Measurements from ENCODE around the gene OTUD7B.
"Not testable (repeated sequence)": the region's sequence is repeated elsewhere in the genome, so short reads cannot be mapped to it uniquely, and the experiment has no call there.

OTUD7B gene

DNA sequence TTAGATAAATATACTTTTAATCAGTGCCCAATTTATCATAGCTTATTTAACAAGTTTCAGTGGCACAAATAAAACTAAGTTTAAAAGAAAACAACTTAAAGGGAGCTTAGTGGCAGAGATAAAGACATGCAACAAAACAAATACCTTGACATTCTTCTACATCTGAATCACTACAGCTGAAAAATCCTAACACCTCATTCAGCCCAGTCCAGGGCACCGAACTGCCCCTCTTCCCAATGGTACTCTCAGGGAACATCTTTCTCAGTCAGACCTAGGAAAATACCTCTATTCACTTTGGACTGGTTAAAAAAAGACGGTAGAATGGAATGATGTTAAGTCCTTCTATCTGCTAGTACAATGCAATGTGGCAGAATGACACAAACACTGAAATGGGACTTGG is 8.3 kb downstream of the OTUD7B start:
- no peak for DNase-seq

DNA sequence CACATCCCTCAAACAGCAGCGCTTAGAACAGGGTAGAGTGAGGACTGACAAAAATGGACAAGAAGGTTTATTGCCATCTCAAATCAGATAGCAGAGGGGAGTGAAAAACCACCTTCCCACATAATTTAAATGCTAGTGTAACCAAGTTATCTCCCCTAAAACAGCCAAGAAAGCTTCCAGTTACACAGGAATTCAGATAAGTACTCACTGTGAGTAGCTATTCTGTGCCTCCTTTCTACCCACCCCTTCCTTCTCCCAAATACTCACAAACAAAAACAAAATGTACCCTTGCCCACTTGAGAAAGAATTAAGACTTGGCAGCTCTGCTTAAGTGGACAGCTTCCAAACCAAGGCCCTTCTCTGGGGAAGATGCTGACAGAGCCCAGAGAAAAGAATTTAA is 9.1 kb downstream of the OTUD7B start:
- DNase-seq: no peak

DNA sequence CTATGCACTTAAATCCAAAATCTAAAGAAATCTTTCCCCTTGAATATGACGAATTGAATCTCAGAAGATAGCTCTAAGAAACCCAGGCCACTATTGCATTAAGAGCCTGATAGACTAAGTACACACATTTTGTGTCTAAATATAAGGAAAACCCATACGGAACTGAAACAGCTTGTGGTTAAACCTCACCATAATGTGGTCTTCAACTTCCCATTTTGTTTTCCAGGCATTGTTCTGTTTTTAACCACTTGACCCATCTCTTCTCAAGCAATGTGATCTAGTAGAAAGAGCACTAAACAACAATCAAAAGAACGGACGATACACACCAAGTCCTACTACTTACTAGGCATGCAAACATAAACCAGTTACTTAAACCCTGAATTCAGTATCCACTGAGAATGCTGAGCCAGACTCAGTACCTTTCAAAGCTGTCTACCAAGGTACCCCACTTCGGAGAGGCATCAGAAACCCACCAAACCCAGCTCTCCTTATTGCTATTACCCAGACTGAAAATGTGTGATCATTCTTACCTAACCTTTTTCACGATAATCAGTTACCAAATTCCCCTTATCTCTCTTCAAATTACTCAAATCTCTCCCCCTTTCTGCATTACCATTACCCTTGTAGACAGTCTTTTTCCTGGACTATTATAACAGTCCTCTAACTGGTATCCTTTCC is 12.8 kb downstream of the OTUD7B start:
- no peak for DNase-seq

DNA sequence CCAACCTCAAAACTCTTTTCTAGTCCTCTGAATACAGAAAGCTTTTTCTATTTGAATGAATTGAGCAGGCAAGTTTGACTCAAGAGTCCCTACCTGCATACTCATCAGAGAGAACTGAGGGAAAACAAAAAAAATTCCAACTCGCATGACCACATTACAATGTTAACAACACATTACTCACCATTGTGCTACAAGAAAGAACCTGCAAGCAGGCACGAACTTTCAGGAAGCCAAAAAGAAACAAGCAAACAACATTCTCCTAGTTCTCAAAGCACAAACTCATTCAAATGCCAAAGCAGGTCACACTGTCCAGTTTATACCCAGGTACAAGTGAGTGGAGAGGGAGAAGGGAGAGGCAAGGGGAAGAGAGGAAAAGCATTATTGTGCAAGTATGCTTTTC is 14.6 kb downstream of the OTUD7B start:
- no peak for DNase-seq

DNA sequence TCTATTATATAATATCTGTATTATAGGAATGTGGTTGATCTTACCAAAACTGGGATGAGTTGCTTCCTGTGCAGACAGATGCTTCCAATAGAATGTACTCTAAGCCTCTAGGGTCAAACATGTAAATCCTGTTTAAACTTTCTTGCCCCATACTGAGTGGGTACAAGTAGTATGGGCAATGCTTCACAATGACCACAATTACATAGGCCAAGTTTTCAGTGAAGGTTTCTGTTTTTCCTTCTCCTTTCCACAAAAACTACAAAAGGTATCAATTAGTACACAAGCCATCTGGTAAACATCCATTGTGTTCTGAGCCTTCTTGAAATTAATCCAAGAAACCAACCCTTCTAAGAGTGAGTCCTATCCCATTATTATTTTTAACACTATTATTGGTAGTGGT is 16.8 kb downstream of the OTUD7B start:
- DNase-seq: no peak

DNA sequence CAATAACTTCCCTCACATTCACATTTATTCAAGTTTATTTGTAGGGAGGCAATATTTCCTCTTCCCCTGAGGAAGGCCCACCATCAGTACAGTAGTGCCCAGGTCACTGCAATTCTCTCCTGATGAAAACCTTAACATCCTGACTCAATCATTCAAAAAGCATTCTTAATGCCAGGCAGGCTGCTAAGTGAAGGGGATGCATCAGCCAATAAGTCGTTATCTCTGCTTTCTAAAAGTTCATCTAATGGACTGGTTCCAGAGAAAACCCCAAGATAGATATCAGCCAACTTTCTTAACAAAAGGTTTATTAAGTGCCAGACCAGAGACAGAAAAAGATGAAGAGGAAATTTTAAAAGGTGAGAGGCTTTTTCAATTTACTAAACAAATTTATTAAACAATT is 17.3 kb downstream of the OTUD7B start:
- DNase-seq: no peak

DNA sequence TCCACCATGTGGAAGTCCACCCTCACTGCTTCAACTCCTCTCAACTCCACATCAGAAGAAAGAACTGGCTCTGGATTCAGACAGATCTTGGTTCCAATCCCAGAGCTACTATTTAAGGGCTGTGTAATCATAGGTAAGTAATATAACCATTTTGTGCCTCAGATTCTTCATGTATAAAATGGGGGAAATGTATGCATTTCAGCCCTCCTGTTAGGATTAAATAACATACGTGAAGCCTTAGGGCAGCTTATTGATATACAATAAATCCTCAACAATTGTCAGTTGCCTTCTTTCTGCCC is 23.3 kb downstream of the OTUD7B start:
- no peak for DNase-seq

DNA sequence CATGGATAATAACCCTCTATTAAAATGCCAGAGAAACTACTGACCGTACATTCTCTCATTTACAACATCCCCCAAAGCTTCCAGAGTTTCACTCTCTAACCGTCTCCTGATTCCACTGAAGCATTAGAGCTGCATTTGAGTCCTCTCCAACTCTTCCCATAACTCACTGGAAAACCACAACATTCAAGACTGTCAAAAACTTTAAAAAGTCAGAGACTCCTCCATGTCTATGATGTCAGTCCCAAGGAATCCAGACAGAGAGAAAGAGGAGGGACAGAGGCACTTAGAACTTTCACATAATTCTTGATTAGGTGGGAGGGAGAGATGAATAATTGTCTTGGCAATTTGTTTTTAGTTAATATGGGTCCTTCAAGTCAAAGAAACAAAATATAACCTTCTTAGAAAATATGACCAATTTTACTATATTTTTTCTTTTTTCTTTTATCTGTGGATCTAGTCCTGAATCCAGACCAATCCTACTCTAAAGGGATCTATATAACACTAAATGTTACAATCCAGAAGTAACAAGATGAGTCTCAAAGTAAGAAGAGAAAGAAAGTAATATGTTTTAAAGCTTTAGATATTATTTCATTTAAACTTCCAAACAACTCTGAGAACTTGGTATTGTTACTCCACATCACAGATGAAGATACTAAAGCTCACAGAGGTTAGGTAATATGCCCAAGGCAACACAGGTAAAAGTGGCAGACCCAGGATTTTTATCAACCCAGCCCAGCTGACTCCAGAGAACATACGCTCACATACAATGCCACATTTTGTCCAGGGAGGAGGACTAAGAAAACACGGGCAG is 23.8 kb downstream of the OTUD7B start:
- no peak for DNase-seq

DNA sequence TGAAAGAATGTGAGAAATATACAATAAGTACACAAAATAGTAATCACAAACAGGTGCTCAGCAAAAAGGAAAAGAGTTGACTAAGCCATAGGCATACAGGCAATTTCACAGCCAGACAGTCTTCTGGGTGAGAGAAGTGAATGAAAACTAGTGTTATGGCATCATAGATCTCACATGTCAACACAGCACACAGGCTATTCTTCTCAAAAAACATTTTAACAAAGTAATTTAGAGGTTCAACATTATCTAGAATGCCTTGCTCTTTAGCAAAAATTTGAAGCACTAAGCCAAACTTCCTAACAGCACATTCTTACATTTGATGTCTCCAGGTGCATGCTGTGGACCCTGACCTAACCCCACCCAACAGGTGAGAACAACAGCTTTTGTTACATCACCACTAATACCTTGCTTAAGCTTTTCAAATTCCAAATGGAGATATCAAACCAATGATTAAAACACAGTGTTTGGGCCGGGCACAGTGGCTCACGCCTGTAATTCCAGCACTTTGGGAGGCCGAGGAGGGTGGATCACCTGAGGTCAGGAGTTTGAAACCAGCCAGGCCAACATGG is 30.5 kb downstream of the OTUD7B start:
- no peak for DNase-seq

DNA sequence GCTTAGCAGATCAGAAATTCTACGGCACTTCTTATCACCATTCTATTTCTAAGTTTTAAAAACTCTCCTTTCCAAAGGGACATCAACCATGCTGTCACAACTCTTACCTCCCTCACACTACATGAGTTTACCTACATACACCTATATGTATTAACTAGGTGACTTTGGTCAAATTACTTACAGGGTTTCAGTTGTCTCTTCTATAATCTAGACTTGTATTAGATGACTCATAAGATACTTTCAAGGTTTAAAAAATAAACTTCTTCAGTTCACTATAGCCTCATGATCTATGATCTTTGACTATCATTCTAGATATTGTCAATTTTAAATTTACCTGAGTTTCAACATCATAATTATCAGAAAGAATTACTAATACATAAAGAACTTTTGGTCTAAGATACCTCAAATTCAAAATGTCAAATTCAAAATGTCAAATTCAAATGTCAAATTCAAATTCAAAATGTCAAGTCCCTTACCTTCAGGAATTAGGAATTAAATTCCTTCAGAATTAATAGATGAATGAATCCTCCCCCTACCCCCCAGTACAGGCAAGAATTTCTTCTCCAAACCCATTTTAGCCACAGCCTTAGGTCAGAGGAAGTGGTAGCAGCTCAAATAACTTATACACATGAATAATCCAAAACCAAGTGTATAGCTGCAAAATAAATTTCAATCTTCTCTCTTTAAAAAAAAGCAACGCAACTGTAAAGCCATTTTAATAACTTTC is 31.1 kb downstream of the OTUD7B start:
- no peak for DNase-seq

DNA sequence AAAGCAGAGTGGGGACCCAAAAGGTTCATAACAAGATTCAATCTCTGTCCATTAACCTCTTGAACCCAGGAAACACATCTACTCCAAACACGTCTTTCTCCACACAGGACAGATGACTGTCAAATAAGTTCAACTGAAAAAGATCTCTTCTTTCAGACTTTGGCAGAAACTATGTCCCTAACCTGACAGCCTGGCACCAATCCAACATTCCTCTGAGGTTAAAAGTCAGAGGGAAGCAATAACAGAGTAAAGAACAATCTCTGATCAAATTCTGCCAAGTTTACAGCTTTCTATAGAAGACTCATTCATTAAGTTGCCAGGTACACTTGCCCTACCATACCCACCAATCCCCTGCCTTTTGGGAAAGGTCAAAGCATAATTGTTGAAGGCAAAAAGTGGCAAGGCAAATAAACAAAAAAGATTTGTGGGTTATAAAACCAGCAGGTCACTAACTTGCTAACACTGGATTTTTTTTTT is 31.9 kb downstream of the OTUD7B start:
- DNase-seq: peak; percentile 4

DNA sequence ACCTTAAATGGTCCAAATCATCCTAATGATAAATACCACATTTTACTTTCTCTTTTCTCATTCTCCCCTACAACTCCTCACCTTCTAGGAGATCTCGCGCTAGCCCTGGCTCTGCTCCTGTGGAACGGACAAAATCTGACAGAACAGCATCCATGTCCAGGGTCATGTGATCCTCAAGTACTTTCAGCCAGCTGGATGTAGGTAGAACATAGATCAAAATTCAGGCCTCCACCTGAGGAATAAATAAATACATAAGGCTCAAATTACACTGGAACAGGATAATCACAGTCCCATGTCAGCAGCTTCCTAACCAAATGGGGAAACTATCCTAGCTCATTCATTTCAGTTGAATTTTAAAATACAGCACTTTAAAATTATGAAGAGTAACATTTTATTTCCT is 33.2 kb downstream of the OTUD7B start:
- peak; percentile 90 for DNase-seq

DNA sequence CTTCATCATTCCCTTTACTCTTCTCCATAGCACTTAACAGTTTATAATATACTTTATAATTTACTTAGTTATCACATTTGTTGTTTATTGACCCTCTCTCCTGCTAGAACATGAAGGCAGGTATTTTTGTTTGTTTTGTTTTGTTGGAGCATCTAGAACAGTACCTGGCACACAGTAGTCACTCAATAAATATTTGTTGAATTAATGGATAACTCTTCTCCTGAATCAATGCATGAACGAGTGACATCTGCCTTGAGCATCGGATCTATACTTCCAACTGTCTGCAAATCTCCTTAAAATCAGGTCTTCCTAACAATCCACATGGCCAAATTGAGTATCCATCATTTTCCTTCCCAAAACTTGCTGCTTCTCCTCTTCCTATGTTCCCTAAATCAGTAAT is 38.0 kb downstream of the OTUD7B start:
- DNase-seq: no peak

DNA sequence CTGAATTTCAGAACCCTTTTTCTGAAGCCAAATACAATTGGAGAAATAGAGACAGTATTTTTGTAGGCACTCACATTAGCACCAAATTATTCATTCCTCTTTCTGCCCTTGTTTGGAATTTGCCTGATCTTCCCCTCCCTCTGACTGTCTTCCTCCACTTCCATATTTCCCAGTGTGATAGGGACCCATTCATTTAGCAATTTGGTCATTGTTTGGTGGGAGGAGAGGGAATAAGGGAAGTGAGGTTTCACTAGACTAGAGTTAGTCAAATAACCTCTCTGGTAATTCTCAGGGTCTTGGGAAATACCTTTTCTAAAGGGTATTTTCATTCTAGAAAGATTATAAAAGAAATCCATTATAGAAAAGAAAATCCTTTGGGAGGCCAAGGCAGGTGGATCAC is 42.9 kb downstream of the OTUD7B start:
- DNase-seq: no peak

DNA sequence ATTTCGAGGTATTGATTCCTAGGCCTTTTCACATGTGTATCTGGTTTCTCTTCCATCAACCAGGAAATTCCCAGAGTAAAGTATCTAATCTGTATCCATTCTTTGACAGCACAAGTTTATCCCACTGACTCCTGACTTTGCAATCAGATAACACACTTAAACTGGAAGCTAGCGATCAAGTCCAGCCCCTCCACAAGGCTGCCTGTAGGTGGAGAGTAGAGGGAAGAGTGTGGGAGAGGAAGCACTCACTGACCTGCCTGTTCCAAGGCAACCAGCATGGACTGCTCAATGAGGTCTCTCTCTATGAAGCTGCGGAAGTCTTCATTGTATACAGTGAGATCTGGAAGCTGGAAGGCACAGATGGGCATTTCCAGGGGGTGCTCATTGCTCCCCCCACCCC is 43.5 kb downstream of the OTUD7B start:
- no peak for DNase-seq

DNA sequence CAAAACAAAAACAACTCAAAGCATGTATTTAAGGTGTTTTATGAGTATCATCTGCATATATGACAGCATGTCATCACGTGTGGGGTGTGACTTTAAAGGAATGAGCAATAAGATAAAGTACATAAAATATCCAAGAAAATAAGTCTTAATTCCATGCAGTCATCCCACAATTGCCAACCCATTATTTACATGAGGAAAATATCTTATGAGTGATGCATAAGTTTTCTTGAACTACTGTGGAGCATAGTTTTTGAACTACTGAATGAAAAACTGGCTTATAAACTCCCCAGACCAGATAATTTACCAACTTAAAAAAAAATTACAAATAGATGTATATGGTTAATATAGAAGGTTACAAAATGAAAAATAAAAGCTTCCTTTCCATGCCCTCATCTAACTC is 44.1 kb downstream of the OTUD7B start:
- no peak for DNase-seq

DNA sequence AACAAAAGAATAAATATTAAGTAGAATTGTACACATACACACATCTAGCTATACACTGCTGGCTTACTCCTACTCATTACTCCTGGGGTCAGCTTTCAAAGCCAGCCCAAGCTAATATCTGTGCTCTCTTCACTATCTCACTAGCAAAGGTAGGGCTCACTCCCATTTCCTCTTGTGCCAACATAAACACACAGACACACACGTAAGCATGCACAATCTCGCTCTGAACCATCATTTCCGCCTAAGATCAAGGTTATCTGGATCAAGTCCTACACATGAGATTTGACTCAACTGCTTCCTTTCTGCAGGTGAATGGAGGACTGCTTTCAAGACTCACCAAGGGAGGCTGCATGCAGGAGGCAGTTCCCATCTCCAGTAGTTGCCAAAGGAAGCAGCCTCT is 45.1 kb downstream of the OTUD7B start:
- DNase-seq: no peak

DNA sequence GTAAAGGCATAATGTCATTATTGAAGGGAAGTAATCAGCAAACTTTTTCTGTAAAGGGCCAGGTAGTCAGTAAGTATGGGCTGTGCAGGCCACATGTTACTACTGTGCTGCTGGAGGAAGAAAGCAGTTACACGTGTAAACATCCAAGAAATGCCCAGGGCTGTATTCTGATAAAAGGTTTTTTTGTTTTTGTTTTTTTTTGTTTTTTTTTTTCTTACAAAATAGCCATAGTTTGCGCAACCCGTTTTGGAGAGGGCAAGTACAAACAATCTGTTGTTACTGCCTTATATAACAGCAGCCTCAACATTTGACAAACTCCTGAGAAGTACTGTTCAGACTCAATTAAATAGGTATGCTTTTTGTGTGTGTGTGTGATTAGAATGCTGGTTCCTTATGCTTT is 47.2 kb downstream of the OTUD7B start:
- no peak for DNase-seq

DNA sequence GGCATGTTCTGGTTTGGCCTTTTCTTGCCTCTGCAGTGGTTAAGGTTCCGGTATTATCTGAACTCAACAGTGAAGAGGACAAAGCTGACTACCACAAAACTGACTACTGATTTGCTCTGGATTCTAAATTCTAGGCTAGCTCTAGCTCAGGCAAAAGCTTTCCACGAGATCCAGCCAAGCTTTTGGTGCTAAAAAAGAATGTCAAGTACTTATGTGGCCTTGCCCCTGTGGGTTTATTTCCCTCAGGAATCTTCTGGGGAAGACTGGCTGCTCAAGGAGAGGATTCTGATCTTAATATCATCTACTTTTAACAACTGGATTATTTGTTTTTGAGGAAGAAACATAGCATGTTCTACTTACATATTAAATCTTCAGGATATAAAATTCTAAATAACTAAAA is 47.8 kb downstream of the OTUD7B start:
- no peak for DNase-seq

DNA sequence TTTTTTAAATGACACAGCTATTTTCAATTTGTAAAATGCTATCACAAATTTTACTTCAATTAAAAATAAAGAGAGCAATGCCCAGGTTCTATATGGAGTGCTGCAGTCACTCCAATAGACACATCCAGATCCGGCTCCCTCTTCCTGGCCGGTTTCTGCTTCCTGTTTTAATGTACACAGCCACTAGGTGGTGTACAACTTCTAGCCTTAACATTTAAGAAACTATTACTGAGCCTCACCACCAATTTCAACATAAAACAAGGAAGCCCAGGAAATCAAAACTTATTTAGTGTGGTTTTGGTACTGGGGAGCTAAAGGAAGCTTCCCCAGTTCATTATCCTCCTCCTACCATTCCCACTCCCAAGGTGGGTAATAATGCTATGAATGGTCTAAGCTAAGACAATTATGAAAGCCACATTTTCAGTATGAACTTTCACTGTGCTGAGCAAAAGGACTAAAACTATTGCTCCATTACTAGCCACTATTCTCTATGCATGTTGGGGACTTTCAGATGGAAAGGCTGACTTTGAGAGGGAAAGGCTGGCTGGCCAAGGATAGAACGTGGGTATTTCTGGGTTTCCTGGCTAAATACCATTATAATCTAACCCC is 48.4 kb downstream of the OTUD7B start:
- peak; percentile 69 for DNase-seq

DNA sequence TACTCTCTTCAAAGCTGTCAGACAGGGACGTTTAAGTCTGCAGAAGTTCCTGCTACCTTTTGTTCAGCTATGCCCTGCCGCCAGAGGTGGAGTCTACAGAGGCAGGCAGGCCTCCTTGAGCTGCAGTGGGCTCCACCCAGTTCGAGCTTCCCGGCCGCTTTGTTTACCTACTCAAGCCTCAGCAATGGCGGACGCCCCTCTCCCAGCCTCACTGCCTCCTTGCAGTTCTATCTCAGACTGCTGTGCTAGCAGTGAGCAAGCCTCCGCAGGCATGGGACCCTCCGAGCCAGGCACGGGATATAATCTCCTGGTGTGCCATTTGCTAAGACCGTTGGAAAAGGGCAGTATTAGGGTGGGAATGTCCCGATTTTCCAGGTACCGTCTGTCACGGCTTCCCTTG is 53.0 kb downstream of the OTUD7B start:
- DNase-seq: not testable (repeated sequence)

DNA sequence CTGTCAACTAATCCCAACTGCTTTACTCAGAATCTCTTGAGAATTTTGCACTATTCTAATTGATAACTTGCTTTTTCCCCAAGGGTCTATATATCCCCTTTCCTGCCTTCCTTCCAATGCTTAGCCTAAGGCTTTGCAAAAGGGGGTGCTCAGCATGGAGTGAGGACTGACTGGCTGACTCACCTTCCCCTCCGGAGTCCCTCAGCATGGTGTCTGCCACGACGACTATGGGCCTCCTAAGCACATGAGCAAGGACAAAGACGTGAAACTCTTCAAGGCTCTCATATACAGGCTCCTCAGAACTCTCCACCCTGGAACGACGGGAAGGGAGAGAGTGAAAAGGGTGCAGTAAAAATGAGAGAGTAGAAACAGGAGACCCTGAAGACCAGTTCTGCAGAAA is 60.6 kb downstream of the OTUD7B start:
- DNase-seq: no peak

DNA sequence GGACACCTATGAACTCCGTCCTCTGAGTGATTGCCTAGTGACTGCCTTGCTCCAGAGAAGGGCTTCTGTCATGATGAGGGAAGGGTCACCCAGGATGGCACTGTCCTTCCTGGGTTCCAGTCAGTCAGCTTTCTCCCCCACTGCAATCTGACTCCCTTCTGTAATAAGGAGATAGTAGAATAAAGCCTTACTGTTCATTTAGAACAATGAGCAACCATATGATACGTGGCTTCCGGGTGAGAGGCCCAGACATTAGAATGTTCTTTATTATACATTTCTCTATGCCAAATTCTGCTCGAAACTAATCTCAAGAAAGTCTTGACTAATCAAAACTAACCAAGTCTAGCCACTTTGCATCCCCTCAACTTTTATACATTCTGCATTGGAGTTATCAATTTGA is 65.3 kb downstream of the OTUD7B start:
- DNase-seq: no peak
